Stimulated activated CD8-positive, alpha-beta memory T cell treated with anti-CD3 and anti-CD28 coated beads, Interleukin-7, amount 100 ng/mL, for 1 hour (primary cell): ENCODE results near the gene TMIGD2.
"Not testable (repeated sequence)": the region's sequence is repeated elsewhere in the genome, so short reads cannot be mapped to it uniquely, and the experiment has no call there.

Experiments
- DNase-seq, 2 donors: peaks; one replicate each; pipeline ENCODE4 v3.0.0-alpha.2; 2020; ENCODE audit warnings: low read depth in 2 of 2

TMIGD2 gene

DNA sequence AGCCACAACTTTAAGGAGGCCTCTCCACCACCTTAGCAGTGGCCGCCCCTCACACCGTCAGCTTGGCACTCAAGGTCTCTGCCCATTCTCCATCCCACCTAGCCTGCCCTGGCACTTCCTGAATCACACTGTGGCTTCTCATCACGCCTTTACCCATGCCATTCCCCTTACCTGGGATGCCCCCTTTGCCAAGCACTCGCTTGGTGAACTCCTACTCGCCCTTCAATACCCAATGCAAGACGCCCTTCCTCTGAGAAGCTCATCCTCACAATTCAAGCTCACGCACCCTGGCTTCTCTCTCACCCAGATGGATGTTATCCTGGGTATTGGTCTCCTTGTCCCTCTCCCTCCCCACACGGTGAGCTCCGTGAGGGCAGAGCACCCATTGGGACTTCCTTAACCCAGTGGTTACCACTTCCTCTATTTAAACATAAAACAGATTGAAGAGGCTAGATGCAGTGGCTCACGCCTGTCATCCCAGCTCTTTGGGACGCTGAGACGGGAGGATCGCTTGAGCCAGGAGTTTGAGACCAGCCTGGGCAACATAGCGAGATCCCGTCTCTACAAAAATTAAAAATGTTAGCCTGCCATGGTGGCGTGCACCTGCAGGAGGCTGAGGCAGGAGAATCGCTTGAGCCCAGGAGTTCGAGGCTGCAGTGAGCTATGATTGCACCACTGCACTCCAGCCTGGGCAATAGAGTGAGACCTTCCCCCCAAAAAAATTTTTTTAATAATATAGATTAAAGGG lies 35.8 kb downstream of the TMIGD2 start:
- DNase-seq: no peak

DNA sequence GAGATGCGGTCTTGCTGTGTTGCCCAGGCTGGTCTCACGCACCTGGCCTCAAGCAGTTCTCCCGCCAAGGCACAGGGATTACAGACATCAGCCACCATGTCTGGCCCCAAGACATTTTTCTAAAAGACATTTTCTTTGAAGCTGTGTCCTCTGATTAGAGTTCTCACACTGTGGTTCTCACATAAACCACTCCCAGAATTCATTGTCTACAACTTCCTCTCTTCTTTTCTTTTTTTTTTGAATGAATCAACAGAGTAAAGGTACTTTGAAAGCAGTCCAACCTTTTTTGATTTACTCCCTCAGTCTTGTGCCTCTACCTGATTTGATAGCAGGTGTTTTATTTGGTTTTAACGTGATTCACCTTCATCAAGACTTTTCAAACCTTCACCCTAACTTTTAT lies 37.4 kb downstream of the TMIGD2 start:
- DNase-seq: no peak

- no peak for DNase-seq
Observed at GRCh38 chr19:4260613-4261191, 41.5 kb downstream of the TMIGD2 start.

GRCh38 chr19:4258181-4258580 lies 44.0 kb downstream of the TMIGD2 start:
- DNase-seq: no peak

GRCh38 chr19:4257025-4257424 lies 45.2 kb downstream of the TMIGD2 start:
- DNase-seq: no peak

- DNase-seq: no peak
Observed at GRCh38 chr19:4256563-4256962, 45.6 kb downstream of the TMIGD2 start.

- peak; percentile 90 to 96 for DNase-seq
Observed at GRCh38 chr19:4246767-4247593, 55.2 kb downstream of the TMIGD2 start, which contains the start of gene YJU2. TSS of gene YJU2 (plus strand) at chr19:4247080. CDS start at chr19:4247147, 67 bp downstream.

DNA sequence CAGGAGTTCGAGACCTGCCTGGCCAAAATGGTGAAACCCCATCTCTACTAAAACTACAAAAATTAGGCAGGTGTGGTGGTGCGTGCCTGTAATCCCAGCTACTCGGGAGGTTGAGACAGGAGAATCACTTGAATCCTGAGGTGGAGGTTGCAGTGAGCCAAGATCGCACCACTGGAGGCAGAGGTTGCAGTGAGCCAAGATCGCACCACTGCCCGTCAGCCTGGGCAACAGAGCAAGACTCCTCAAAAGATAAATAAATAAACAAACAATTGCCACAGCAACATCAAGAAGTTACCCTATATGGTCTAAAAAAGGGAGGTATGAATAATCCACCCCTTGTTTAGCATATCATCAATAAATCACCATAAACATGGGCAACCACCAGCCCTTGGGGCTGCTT lies 56.3 kb downstream of the TMIGD2 start:
- DNase-seq: not testable (repeated sequence)
